22Rv1 (cell line): ENCODE results near the gene AGER.

Source experiments
- CTCF ChIP-seq: fragments of 450-650 bp; IDR thresholded peaks from 2 replicates; pipeline ENCODE4 v1.5.1; 2017; ENCODE audit warnings: mild to moderate bottlenecking
- ZFX ChIP-seq: fragments of 450-650 bp; IDR thresholded peaks from 2 replicates; pipeline ENCODE4 v1.6.1; 2017; ENCODE audit warnings: antibody characterized with exemption, borderline replicate concordance

GRCh38 chr6:32178547-32179440 is 5.3 kb downstream of the AGER start:
- TF ChIP-seq CTCF (no peak), ZFX (no peak)
